Activated CD8-positive, alpha-beta T cell treated with anti-CD3 and anti-CD28 coated beads for 36 hours (primary cell): ENCODE results near the gene DGKE. TPM values are rescaled to one million over a fixed set of nuclear protein-coding genes. Genes with fewer than 3 reads are reported as not detected.
A peak's percentile ranks its signal among the peaks of the same experiment; 100 is the strongest.

Source experiments
- ATAC-seq: fragments of 200-7000 bp; cut with Tn5 transposase; one replicate; pipeline ENCODE4 v1.10.0; 2021; ENCODE audit warnings: mild to moderate bottlenecking, moderate library complexity
- CTCF ChIA-PET: fragments of 350-600 bp; sonication (Branson Sonifier 250); formaldehyde crosslinking; loops from one replicate; lab custom pipeline; 2021; ENCODE audit warnings: antibody characterized with exemption; lab: Charles Lee
- POLR2A ChIA-PET: fragments of 350-600 bp; sonication (Branson Sonifier 250); formaldehyde crosslinking; loops from one replicate; lab custom pipeline; 2021; ENCODE audit warnings: antibody characterized with exemption; lab: Charles Lee
- DNase-seq: peaks from one replicate; pipeline ENCODE4 v3.0.0-alpha.2; 2020
- H3K27ac Mint-ChIP-seq: one replicate; pipeline ENCODE4 v1.8.0; 2021; ENCODE audit warnings: mild to moderate bottlenecking, mixed read lengths
- H3K27me3 Mint-ChIP-seq: one replicate; pipeline ENCODE4 v1.8.0; 2021; ENCODE audit warnings: mixed read lengths
- H3K36me3 Mint-ChIP-seq: one replicate; pipeline ENCODE4 v1.8.0; 2021; ENCODE audit warnings: low read depth, mixed read lengths
- H3K4me1 Mint-ChIP-seq: one replicate; pipeline ENCODE4 v1.8.0; 2021; ENCODE audit warnings: low read depth, mixed read lengths
- H3K4me3 Mint-ChIP-seq: one replicate; pipeline ENCODE4 v1.8.0; 2021; ENCODE audit warnings: mild to moderate bottlenecking, moderate library complexity, mixed read lengths
- H3K9me3 Mint-ChIP-seq: one replicate; pipeline ENCODE4 v1.8.0; 2021; ENCODE audit warnings: mixed read lengths
- intact Hi-C: fragments of 100-400 bp; cut with micrococcal nuclease; formaldehyde crosslinking; loops from one replicate; pipeline ENCODE4 v1.10.0; 2022
- total RNA-seq, 2 experiments: library from RNA; stranded (reverse); gene quantifications; one replicate each; pipeline ENCODE4 v1.2.3, GENCODE V29; 2021
- TF ChIP-seq, protein P1 (sequence below): fragments of 200-600 bp; IDR thresholded peaks from one replicate; pipeline ENCODE4 v1.8.0; 2022; ENCODE audit warnings: antibody characterized with exemption, mild to moderate bottlenecking

Gene DGKE
- total RNA-seq, 2 experiments from 2014 or later = 25.1 to 29.0 TPM

DNA sequence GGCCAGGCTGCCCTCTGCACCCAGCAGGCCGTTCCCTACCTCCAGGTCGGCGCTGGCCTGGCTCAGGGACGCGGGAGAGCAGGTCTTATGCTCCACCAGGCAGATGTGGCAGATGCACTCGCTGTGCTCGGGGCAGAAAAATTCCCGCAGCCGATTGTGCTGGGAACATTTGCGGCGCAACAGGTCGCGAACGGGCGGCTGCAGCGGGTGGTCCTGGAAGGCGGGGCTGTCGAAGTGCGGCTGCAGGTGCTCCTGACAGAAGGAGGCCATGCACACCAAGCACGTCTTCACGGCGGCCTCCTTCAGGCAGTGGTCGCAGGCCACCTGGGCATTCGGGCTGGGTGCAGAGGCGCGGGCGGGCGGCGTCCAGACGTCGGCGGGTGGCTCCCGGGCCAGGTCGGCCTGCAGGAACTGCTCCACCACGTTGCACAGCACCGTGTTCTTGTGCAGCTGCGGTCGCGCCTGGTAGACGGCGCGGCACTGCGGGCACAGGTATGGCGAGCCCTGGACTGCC lies 79.5 kb downstream of the DGKE start:
- Mint-ChIP-seq H3K27ac (peak overlapping the region; percentile 97), H3K4me1 (peaks cover 55% of the 10 kb centered on the region), H3K27me3 (no peaks in the 10 kb centered on the region), H3K9me3 (peaks cover 5% of the 10 kb centered on the region), H3K36me3 (peaks cover 42% of the 10 kb centered on the region), H3K4me3 (peak overlapping the region; percentile 100)
- intact Hi-C loops = no loop called here
- peak; percentile 27 for ATAC-seq
- POLR2A ChIA-PET = interaction anchor here (0.8 to 1.5 kb wide), 12 partner anchors 14 to 126 kb away, joined by 3 to 6 read pairs (median 4); partner anchors contain the start of genes C17orf67, COIL, DGKE and SCPEP1
- no peak for DNase-seq
- CTCF ChIA-PET = interaction anchor here (0.8 to 2.4 kb wide), 7 partner anchors 10 to 315 kb away, joined by 3 to 9 read pairs (median 4); partner anchors contain the start of genes C17orf67 and DGKE
- TF ChIP-seq, protein P1, sequence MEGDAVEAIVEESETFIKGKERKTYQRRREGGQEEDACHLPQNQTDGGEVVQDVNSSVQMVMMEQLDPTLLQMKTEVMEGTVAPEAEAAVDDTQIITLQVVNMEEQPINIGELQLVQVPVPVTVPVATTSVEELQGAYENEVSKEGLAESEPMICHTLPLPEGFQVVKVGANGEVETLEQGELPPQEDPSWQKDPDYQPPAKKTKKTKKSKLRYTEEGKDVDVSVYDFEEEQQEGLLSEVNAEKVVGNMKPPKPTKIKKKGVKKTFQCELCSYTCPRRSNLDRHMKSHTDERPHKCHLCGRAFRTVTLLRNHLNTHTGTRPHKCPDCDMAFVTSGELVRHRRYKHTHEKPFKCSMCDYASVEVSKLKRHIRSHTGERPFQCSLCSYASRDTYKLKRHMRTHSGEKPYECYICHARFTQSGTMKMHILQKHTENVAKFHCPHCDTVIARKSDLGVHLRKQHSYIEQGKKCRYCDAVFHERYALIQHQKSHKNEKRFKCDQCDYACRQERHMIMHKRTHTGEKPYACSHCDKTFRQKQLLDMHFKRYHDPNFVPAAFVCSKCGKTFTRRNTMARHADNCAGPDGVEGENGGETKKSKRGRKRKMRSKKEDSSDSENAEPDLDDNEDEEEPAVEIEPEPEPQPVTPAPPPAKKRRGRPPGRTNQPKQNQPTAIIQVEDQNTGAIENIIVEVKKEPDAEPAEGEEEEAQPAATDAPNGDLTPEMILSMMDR = no peak

DNA sequence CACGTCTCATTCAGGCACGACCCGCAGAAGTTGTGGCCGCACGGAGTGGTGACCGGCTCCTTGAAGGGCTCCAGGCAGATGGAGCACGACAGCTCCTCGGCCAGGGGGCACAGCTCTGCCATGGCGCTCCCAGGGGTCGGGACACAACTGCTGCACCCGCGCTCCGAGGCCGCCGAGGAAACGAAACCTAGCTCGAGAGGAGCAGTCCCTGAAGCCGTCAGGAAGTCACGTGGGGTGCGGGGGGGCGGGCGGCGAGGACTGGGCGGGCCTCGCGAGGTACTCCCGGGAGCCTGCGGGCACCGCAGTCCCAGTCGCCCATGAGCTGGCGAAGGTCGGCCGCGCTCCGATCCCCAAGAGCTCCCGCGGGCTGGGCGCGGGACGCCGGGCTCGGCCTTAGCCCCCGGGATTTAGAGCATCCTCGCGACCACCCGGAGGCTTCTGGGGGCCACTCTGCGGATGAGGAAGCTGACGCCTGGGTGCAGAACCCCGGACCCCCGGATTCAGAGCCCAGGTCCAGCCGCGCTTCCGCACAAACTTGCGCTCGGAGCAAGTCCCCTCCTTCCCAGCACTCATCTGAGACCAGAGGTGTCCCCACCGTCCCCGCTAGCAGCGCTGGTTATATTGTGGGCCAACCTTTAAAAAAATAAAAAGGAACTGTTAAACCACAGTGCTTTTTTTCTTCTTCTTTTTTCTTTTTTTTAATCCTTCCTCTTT lies 80.1 kb downstream of the DGKE start, which contains the start of gene TRIM25:
Gene TRIM25, minus strand, starts transcription at position 183 of the 714 bp plus-strand sequence. Its CDS starts 61 bp downstream, at position 122.
- ATAC-seq (peak; percentile 73), DNase-seq (peak; percentile 95)
- peak within 1 kb of the TSS; percentile 97 for H3K27ac Mint-ChIP-seq
- peaks cover 9% of the 10 kb centered on the region for H3K9me3 Mint-ChIP-seq
- peaks cover 54% of the 10 kb centered on the region for H3K4me1 Mint-ChIP-seq
- intact Hi-C loops = no loop called here
- ChIA-PET CTCF (interaction anchor here (0.8 to 2.4 kb wide), 7 partner anchors 11 to 316 kb away, joined by 3 to 9 read pairs (median 4); partner anchors contain the start of genes C17orf67 and DGKE), POLR2A (interaction anchor here (0.8 to 1.5 kb wide), 13 partner anchors 9 to 127 kb away, joined by 3 to 6 read pairs (median 4); partner anchors contain the start of genes C17orf67, COIL, DGKE and SCPEP1)
- H3K27me3 Mint-ChIP-seq = no peaks in the 10 kb centered on the region
- H3K4me3 Mint-ChIP-seq = peak within 1 kb of the TSS; percentile 100
- TF ChIP-seq, protein P1 = no peak
- H3K36me3 Mint-ChIP-seq = peaks cover 36% of the 10 kb centered on the region

DNA sequence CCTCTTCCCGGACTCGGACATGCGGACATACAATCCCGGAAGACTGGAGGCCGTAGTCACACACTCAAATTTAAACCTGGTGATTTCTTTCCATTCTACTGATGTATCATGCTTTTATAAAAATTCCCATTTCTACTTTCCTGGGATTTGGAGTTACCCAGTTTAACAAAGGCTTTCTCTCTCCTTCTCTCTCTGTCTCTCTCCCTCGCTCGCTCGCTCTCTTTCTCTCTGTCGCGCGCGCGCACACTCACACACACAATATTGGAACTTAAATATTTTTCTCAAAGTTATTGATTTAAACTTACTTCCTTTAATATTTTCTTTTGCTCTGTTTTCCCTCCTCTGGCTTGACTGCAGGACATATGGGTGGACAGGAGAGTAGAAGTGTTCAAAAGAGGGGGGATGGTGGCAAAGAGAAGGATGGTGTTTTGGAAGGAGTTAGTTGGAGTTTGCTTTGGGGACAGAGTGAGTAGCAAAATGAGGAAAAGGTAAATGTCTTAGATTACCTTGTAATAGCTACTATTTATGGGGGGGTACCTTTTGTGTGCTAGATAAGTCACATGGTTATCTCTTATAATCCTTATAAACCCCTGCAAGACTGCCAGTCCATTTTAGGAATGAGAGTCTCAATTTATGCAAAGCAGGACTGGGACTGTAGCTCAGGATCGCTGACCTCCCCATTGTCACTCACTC lies 80.8 kb downstream of the DGKE start:
- ChIA-PET POLR2A (interaction anchor here (0.9 to 1.5 kb wide), 5 partner anchors 10 to 81 kb away, joined by 3 to 6 read pairs (median 4); partner anchors contain the start of genes C17orf67 and DGKE), CTCF (interaction anchor here (0.9 to 2.4 kb wide), 4 partner anchors 11 to 80 kb away, joined by 3 to 9 read pairs (median 4); partner anchors contain the start of genes C17orf67 and DGKE)
- Mint-ChIP-seq H3K27ac (peak overlapping the region; percentile 97), H3K4me3 (peak overlapping the region; percentile 100), H3K27me3 (no peaks in the 10 kb centered on the region), H3K9me3 (peaks cover 9% of the 10 kb centered on the region), H3K4me1 (peaks cover 56% of the 10 kb centered on the region), H3K36me3 (peaks cover 35% of the 10 kb centered on the region)
- DNase-seq (peak; percentile 44), ATAC-seq (no peak)
- TF ChIP-seq, protein P1 = no peak
- intact Hi-C loops = no loop called here

DNA sequence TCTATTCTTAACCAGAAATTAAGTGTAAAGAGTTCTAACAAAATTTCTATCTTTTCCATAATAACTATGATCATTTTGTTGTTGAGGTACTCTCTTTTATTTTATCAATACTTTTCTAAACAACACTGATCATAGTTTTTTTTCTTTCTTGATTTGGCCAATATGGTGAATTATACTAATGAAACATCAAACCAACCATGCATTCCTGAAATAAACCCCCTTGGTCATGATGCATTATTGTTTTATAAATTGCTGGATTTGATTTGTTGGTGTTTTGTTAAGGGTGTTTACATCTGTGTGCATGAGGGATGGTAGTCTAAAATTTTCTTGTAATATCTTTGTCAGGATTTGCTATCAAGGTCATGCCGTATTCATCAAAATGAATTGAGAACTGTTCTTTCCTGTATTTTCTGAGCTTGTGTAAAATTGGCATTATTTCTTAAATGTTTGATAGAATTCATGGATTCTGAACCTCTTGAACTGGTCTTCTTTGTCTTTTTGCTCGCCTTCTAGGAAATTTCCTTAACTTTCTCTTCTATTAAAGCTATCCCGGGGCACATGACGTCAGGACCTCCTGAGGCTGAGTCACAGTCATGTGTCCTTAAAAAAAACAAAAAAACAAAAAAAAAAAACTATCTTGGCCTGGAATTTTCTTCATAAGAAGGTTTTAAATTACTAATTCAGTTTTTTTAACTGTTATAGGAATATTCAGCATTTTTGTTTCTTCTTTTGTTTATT lies 83.8 kb downstream of the DGKE start:
- Mint-ChIP-seq H3K36me3 (peaks cover 13% of the 10 kb centered on the region), H3K27me3 (no peaks in the 10 kb centered on the region), H3K9me3 (peaks cover 9% of the 10 kb centered on the region), H3K4me1 (peaks cover 35% of the 10 kb centered on the region), H3K27ac (peak overlapping the region; percentile 59), H3K4me3 (no peak overlapping the region)
- TF ChIP-seq, protein P1 = no peak
- CTCF ChIA-PET = no interaction called here
- intact Hi-C loops = no loop called here
- DNase-seq = no peak
- POLR2A ChIA-PET = no interaction called here
- ATAC-seq = no peak
